ENCODE data around the gene MTARC1.
A peak's percentile ranks its signal among the peaks of the same experiment; 100 is the strongest.

The MTARC1 gene

DNA sequence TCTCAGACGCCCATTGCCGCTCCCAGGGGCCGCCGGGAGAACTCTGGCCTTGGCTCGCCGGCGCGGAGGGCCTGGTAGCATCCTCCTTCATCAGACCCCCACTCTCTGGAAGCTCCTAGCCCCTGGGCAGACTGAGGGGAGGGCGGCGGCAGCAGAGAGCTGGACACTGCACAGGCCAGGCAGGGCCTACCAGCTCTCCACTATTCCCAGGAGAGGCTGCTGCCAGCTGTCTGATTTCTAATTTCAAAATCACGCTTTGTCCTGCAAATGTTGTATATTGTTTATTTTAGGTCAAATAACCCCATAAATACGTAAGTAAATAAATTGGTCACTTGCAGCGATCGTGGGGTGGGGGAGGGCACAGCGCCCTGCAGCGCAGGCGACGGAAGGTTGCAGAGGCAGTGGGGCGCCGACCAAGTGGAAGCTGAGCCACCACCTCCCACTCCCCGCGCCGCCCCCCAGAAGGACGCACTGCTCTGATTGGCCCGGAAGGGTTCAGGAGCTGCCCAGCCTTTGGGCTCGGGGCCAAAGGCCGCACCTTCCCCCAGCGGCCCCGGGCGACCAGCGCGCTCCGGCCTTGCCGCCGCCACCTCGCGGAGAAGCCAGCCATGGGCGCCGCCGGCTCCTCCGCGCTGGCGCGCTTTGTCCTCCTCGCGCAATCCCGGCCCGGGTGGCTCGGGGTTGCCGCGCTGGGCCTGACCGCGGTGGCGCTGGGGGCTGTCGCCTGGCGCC is at the start of gene MTARC1:
Gene MTARC1 (plus strand): TSS at position 577 of the 732 bp plus-strand sequence. CDS start 32 bp downstream, at position 609.
- CTCF ChIA-PET = interaction anchor here (0.6 to 3.4 kb wide), 7 partner anchors 11 to 642 kb away, joined by 3 to 22 read pairs (median 4); no protein-coding TSS in a partner anchor
- POLR2A ChIA-PET = interaction anchor here (0.6 to 1.7 kb wide), 7 partner anchors 10 to 514 kb away, joined by 3 to 6 read pairs (median 4); partner anchors contain the start of genes MTARC2 and RAB3GAP2
- TF ChIP-seq ARNT (IDR thresholded peaks at IDR 0.05) = 0 out of 2 replicates have a peak, but pooled peaks have one; percentile 39
- peak; percentile 79 for TF ChIP-seq LEF1 (IDR thresholded peaks at IDR 0.05; ENCODE audit: borderline replicate concordance)
- TF ChIP-seq SUZ12 (IDR thresholded peaks at IDR 0.05) = no peak
- TF ChIP-seq FOXM1 (IDR thresholded peaks at IDR 0.05; ENCODE audit: borderline replicate concordance) = 0 out of 2 replicates have a peak, but pooled peaks have one; percentile 29
- no peak for TF ChIP-seq FOXA1 (IDR thresholded peaks at IDR 0.05)
- TF ChIP-seq CTBP1 (IDR thresholded peaks at IDR 0.05; ENCODE audit: borderline replicate concordance) = peak; percentile 28; the same call in 1 of the 2 replicates
- DNase-seq (ENCODE audit: extremely low spot score) = peak; percentile 76

DNA sequence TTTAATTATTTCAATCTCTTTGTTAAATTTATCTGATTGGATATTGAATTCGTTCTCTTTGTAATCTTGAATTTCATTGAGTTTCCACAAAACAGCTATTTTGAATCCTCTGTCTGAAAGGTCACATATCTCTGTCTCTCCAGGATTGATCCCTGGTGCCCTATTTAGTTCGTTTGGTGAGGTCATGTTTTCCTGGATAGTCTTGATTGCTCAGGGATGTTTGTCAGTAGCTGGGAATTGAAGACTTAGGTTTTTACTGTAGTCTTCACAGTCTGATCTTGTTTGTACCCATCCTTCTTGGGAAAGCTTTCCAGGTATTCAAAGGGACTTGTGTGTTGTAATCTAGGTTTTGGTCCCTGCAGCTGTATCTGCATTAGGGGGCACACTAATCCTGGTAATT is 45.4 kb upstream of the MTARC1 start:
- POLR2A ChIA-PET = no interaction called here
- TF ChIP-seq TARDBP (IDR thresholded peaks at IDR 0.05) = no peak
- TF ChIP-seq SUZ12 (IDR thresholded peaks at IDR 0.05) = no peak
- no peak for TF ChIP-seq FOXK2 (IDR thresholded peaks at IDR 0.05)
- TF ChIP-seq FOXA1 (IDR thresholded peaks at IDR 0.05) = no peak
- no peak for TF ChIP-seq ARNT (IDR thresholded peaks at IDR 0.05)
- TF ChIP-seq SP1 (IDR thresholded peaks at IDR 0.05) = no peak
- no peak for TF ChIP-seq L3MBTL2 (conservative IDR thresholded peaks at IDR 0.05)
- TF ChIP-seq LEF1 (IDR thresholded peaks at IDR 0.05; ENCODE audit: borderline replicate concordance) = no peak
- TF ChIP-seq ELF4 (IDR thresholded peaks at IDR 0.05) = no peak
- no peak for TF ChIP-seq HDGF (IDR thresholded peaks at IDR 0.05; ENCODE audit: borderline replicate concordance)
- TF ChIP-seq BHLHE40 (IDR thresholded peaks at IDR 0.05; ENCODE audit: borderline replicate concordance) = no peak
- TF ChIP-seq, protein P1, sequence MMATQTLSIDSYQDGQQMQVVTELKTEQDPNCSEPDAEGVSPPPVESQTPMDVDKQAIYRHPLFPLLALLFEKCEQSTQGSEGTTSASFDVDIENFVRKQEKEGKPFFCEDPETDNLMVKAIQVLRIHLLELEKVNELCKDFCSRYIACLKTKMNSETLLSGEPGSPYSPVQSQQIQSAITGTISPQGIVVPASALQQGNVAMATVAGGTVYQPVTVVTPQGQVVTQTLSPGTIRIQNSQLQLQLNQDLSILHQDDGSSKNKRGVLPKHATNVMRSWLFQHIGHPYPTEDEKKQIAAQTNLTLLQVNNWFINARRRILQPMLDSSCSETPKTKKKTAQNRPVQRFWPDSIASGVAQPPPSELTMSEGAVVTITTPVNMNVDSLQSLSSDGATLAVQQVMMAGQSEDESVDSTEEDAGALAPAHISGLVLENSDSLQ (IDR thresholded peaks at IDR 0.05) = no peak
- no peak for TF ChIP-seq FOXM1 (IDR thresholded peaks at IDR 0.05; ENCODE audit: borderline replicate concordance)
- no peak for TF ChIP-seq CTBP1 (IDR thresholded peaks at IDR 0.05; ENCODE audit: borderline replicate concordance)
- no peak for TF ChIP-seq NFRKB (IDR thresholded peaks at IDR 0.05)
- TF ChIP-seq ZNF384 (IDR thresholded peaks at IDR 0.05) = no peak
- CTCF ChIA-PET = interaction anchor here (1.0 to 2.8 kb wide), 2 partner anchors 8 to 19 kb away, joined by 5 to 9 read pairs; no protein-coding TSS in a partner anchor
- no peak for DNase-seq (ENCODE audit: extremely low spot score)

DNA sequence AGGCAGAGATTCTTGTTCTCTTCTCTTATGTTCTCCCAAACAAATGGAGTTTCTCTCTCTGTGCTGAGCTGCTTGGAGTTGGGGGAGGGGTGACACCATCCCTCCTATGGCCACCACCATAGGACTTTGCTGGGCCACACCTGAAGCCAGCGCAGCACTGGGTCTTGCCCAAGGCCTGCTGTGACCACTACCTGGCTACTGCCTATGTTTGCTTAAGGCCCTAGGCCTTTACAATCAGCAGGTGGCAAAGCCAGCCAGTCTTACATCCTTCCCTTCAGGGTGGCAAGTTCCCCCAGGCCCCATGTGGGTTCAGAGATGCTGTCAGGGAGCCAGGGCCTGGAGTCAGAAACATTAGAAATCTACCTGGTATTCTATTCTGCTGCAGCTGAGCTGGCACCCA is 44.9 kb upstream of the MTARC1 start:
- ChIA-PET POLR2A (no interaction called here), CTCF (interaction anchor here (1.0 to 2.8 kb wide), 2 partner anchors 9 to 19 kb away, joined by 5 to 9 read pairs; no protein-coding TSS in a partner anchor)
- no peak for DNase-seq (ENCODE audit: extremely low spot score)
- TF ChIP-seq SUZ12 (IDR thresholded peaks at IDR 0.05) (no peak), HDGF (IDR thresholded peaks at IDR 0.05; ENCODE audit: borderline replicate concordance) (no peak), FOXK2 (IDR thresholded peaks at IDR 0.05) (no peak), CTBP1 (IDR thresholded peaks at IDR 0.05; ENCODE audit: borderline replicate concordance) (no peak), ELF4 (IDR thresholded peaks at IDR 0.05) (no peak), FOXA1 (IDR thresholded peaks at IDR 0.05) (no peak), LEF1 (IDR thresholded peaks at IDR 0.05; ENCODE audit: borderline replicate concordance) (no peak), L3MBTL2 (conservative IDR thresholded peaks at IDR 0.05) (no peak), TARDBP (IDR thresholded peaks at IDR 0.05) (no peak), BHLHE40 (IDR thresholded peaks at IDR 0.05; ENCODE audit: borderline replicate concordance) (no peak), ZNF384 (IDR thresholded peaks at IDR 0.05) (no peak), SP1 (IDR thresholded peaks at IDR 0.05) (no peak), FOXM1 (IDR thresholded peaks at IDR 0.05; ENCODE audit: borderline replicate concordance) (no peak), NFRKB (IDR thresholded peaks at IDR 0.05) (no peak)
- TF ChIP-seq, protein P1 (IDR thresholded peaks at IDR 0.05) = no peak

DNA sequence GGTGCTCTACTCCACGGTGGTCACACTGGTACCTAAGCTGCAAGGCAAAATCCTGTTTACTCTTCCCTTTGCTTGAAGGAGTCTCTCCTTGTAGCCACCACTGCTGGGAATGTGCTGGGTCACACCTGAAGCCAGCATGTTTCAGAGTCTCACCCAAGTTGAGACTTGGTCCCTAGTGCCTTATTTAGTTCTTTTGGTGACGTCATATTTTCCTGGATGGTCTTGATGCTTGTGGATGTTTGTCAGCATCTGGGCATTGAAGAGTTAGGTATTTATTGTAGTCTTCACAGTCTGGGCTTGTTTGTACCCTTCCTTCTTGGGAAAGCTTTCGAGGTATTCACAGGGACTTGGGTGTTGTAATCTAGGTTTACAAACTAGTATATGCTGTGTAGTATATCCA is 44.2 kb upstream of the MTARC1 start:
- no peak for TF ChIP-seq HDGF (IDR thresholded peaks at IDR 0.05; ENCODE audit: borderline replicate concordance)
- no peak for TF ChIP-seq LEF1 (IDR thresholded peaks at IDR 0.05; ENCODE audit: borderline replicate concordance)
- TF ChIP-seq SUZ12 (IDR thresholded peaks at IDR 0.05) = no peak
- TF ChIP-seq FOXM1 (IDR thresholded peaks at IDR 0.05; ENCODE audit: borderline replicate concordance) = no peak
- TF ChIP-seq SP1 (IDR thresholded peaks at IDR 0.05) = no peak
- TF ChIP-seq NFRKB (IDR thresholded peaks at IDR 0.05) = no peak
- no peak for TF ChIP-seq FOXA1 (IDR thresholded peaks at IDR 0.05)
- no peak for TF ChIP-seq TARDBP (IDR thresholded peaks at IDR 0.05)
- no peak for TF ChIP-seq L3MBTL2 (conservative IDR thresholded peaks at IDR 0.05)
- TF ChIP-seq BHLHE40 (IDR thresholded peaks at IDR 0.05; ENCODE audit: borderline replicate concordance) = no peak
- no peak for TF ChIP-seq ZNF384 (IDR thresholded peaks at IDR 0.05)
- TF ChIP-seq ARNT (IDR thresholded peaks at IDR 0.05) = no peak
- no peak for TF ChIP-seq CTBP1 (IDR thresholded peaks at IDR 0.05; ENCODE audit: borderline replicate concordance)
- no peak for TF ChIP-seq FOXK2 (IDR thresholded peaks at IDR 0.05)
- no peak for TF ChIP-seq ELF4 (IDR thresholded peaks at IDR 0.05)
- TF ChIP-seq, protein P1 (IDR thresholded peaks at IDR 0.05) = no peak
- ChIA-PET POLR2A (no interaction called here), CTCF (interaction anchor here (2.8 kb wide), 1 partner anchor 9 kb away, joined by 9 read pairs; no protein-coding TSS in a partner anchor)
- no peak for DNase-seq (ENCODE audit: extremely low spot score)

DNA sequence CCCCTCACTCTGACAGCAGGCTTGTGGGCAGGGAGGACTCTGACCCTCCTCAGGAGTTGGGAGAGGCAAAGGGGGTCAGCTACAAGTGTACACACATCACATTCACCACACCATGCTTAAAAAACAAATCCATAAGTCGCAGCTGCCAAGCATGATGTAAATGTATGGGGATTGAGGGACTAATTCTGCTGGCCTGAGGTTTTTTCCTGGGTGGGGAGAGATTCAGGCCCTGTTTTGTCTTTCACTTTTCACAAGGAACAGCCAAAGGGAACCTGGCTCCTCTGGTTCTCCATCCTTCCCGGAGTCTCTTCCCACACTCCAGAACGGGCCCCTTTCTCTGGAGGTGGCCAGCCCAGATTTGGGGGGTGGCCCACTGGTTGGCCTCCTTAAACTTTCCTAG is 39.9 kb upstream of the MTARC1 start:
- ChIA-PET CTCF (interaction anchor here (4.0 kb wide), 1 partner anchor 14 kb away, joined by 21 read pairs; no protein-coding TSS in a partner anchor), POLR2A (interaction anchor here (1.7 to 2.8 kb wide), 3 partner anchors 8 to 13 kb away, joined by 4 to 22 read pairs (median 7); no protein-coding TSS in a partner anchor)
- DNase-seq (ENCODE audit: extremely low spot score) = no peak
- TF ChIP-seq ELF4 (IDR thresholded peaks at IDR 0.05) = no peak
- TF ChIP-seq LEF1 (IDR thresholded peaks at IDR 0.05; ENCODE audit: borderline replicate concordance) = no peak
- no peak for TF ChIP-seq CTBP1 (IDR thresholded peaks at IDR 0.05; ENCODE audit: borderline replicate concordance)
- no peak for TF ChIP-seq ARNT (IDR thresholded peaks at IDR 0.05)
- TF ChIP-seq HDGF (IDR thresholded peaks at IDR 0.05; ENCODE audit: borderline replicate concordance) = no peak
- TF ChIP-seq SP1 (IDR thresholded peaks at IDR 0.05) = no peak
- no peak for TF ChIP-seq BHLHE40 (IDR thresholded peaks at IDR 0.05; ENCODE audit: borderline replicate concordance)
- TF ChIP-seq TARDBP (IDR thresholded peaks at IDR 0.05) = no peak
- TF ChIP-seq FOXK2 (IDR thresholded peaks at IDR 0.05) = no peak
- TF ChIP-seq L3MBTL2 (conservative IDR thresholded peaks at IDR 0.05) = no peak
- TF ChIP-seq ZNF384 (IDR thresholded peaks at IDR 0.05) = no peak
- TF ChIP-seq FOXA1 (IDR thresholded peaks at IDR 0.05) = no peak
- no peak for TF ChIP-seq FOXM1 (IDR thresholded peaks at IDR 0.05; ENCODE audit: borderline replicate concordance)
- TF ChIP-seq NFRKB (IDR thresholded peaks at IDR 0.05) = no peak
- TF ChIP-seq, protein P1 (IDR thresholded peaks at IDR 0.05) = no peak
- TF ChIP-seq SUZ12 (IDR thresholded peaks at IDR 0.05) = no peak

Measured in HEK293T (cell line).